Measurements from ENCODE around the gene GRK4. TPM values are rescaled to one million over a fixed set of nuclear protein-coding genes. Genes with fewer than 3 reads are reported as not detected.

GRK4 gene
- total RNA-seq, 1 experiment from 2014 or later, result 2.5 TPM

DNA sequence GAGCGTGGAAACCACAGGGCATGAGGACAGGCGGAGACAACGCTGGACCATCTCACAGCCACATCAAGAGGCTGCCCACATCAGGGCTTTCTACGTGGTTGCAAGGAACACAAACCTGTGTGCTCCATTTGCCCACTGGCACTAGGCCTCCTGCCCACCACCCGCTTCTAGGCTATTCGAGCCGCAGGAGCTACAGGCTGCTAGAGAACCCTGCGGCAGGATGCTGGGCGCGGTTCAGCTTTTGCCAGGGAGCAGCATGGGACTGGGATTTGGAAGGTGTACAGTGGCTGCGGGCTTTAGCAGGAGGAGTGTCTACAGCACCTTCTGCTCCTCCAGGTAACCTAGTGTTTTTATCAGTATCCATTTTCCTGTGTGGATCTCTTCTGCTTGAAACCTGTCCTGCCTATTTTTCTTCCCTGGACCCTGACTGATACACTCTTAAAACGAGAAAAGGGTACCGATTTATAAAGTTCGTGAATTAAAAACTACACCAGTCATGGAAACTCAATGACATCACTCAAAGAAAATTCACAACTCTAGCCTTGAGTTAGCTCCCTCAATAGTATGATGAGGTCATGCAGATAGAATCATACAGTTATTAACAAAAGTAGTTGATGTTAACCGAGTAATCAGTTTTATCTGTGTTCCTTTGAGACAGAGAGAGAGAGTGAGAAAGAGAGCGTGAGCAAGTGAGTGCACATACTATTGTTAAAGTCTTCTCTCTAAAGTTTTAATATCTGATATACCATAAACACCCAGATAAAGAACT lies 13.0 kb upstream of the GRK4 start:
- POLR2A ChIA-PET, result no interaction called here
- no TSS peak for BruUV-seq (replicated peaks)
- Histone ChIP-seq H3K27me3 (ENCODE audit: control insufficient read depth, insufficient read depth, low read length) (no peaks in the 10 kb centered on the region), H3K4me1 (ENCODE audit: control insufficient read depth, insufficient read depth, low read length) (no peaks in the 10 kb centered on the region), H3K4me3 (ENCODE audit: low read depth in 2 of 2, low read length in 2 of 2) (no peak overlapping the region), H3K9me3 (ENCODE audit: control insufficient read depth, insufficient read depth, low read depth, low read length) (no peaks in the 10 kb centered on the region), H3K36me3 (ENCODE audit: control insufficient read depth, insufficient read depth, low read length) (peaks cover 11% of the 10 kb centered on the region), H3K27ac (ENCODE audit: low read length) (no peak overlapping the region)
- in situ Hi-C loops (cut with HindIII; ENCODE audit: low pct_unique_long_range_greater_than_20kb, low sequenced_read_pairs) (no loop called here), intact Hi-C loops (cut with micrococcal nuclease; ENCODE audit: unreplicated experiment) (no loop called here)
- TF ChIP-seq SIN3A (IDR thresholded peaks at IDR 0.05; ENCODE audit: borderline replicate concordance, insufficient read depth, low read depth, low read length) (no peak), POLR2AphosphoS5 (IDR thresholded peaks at IDR 0.05; ENCODE audit: low read depth, low read length) (no peak), TCF7L2 (IDR thresholded peaks at IDR 0.05; ENCODE audit: low read depth, low read length) (no peak)
- TF ChIP-seq, protein P1, sequence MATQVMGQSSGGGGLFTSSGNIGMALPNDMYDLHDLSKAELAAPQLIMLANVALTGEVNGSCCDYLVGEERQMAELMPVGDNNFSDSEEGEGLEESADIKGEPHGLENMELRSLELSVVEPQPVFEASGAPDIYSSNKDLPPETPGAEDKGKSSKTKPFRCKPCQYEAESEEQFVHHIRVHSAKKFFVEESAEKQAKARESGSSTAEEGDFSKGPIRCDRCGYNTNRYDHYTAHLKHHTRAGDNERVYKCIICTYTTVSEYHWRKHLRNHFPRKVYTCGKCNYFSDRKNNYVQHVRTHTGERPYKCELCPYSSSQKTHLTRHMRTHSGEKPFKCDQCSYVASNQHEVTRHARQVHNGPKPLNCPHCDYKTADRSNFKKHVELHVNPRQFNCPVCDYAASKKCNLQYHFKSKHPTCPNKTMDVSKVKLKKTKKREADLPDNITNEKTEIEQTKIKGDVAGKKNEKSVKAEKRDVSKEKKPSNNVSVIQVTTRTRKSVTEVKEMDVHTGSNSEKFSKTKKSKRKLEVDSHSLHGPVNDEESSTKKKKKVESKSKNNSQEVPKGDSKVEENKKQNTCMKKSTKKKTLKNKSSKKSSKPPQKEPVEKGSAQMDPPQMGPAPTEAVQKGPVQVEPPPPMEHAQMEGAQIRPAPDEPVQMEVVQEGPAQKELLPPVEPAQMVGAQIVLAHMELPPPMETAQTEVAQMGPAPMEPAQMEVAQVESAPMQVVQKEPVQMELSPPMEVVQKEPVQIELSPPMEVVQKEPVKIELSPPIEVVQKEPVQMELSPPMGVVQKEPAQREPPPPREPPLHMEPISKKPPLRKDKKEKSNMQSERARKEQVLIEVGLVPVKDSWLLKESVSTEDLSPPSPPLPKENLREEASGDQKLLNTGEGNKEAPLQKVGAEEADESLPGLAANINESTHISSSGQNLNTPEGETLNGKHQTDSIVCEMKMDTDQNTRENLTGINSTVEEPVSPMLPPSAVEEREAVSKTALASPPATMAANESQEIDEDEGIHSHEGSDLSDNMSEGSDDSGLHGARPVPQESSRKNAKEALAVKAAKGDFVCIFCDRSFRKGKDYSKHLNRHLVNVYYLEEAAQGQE (IDR thresholded peaks at IDR 0.05; ENCODE audit: insufficient read depth in 1 of 2, low read depth in 2 of 2, low read length in 1 of 2), result no peak
- TF ChIP-seq, protein P2, sequence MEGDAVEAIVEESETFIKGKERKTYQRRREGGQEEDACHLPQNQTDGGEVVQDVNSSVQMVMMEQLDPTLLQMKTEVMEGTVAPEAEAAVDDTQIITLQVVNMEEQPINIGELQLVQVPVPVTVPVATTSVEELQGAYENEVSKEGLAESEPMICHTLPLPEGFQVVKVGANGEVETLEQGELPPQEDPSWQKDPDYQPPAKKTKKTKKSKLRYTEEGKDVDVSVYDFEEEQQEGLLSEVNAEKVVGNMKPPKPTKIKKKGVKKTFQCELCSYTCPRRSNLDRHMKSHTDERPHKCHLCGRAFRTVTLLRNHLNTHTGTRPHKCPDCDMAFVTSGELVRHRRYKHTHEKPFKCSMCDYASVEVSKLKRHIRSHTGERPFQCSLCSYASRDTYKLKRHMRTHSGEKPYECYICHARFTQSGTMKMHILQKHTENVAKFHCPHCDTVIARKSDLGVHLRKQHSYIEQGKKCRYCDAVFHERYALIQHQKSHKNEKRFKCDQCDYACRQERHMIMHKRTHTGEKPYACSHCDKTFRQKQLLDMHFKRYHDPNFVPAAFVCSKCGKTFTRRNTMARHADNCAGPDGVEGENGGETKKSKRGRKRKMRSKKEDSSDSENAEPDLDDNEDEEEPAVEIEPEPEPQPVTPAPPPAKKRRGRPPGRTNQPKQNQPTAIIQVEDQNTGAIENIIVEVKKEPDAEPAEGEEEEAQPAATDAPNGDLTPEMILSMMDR (IDR thresholded peaks at IDR 0.05), result no peak
- DNase-seq (ENCODE audit: low read depth, low spot score) (no peak), ATAC-seq (no peak)
- CTCF ChIA-PET, result interaction anchor here (1.0 kb wide), 1 partner anchor 88 kb away, joined by 8 read pairs; no protein-coding TSS in a partner anchor

DNA sequence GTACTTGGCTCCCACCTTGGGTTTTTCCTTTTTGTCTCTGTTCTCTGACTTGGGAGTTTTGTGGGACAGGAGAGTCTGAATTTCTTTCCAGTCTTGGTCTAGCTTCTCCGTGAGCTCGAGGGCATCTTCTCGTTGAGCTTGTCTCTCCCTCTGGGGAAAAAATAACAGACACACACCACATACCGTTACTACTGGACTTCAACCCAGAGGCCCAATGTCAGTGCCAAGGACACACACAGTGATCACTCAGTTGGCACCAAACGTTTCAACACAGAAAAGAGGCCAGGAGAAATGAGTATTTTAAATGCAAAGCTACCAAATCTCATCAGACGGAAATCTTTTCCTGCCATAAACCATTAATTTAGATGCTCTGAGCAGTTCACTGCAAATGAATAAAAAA lies 9.9 kb upstream of the GRK4 start:
- no peaks in the 10 kb centered on the region for H3K9me3 ChIP-seq (ENCODE audit: control insufficient read depth, insufficient read depth, low read depth, low read length)
- in situ Hi-C loops (cut with HindIII; ENCODE audit: low pct_unique_long_range_greater_than_20kb, low sequenced_read_pairs) (no loop called here), intact Hi-C loops (cut with micrococcal nuclease; ENCODE audit: unreplicated experiment) (no loop called here)
- peaks cover 18% of the 10 kb centered on the region for H3K36me3 ChIP-seq (ENCODE audit: control insufficient read depth, insufficient read depth, low read length)
- TF ChIP-seq SIN3A (IDR thresholded peaks at IDR 0.05; ENCODE audit: borderline replicate concordance, insufficient read depth, low read depth, low read length) (no peak), TCF7L2 (IDR thresholded peaks at IDR 0.05; ENCODE audit: low read depth, low read length) (no peak)
- TF ChIP-seq, protein P2 (IDR thresholded peaks at IDR 0.05), result no peak
- H3K27ac ChIP-seq (ENCODE audit: low read length), result no peak overlapping the region
- POLR2A ChIA-PET, result interaction anchor here (0.5 kb wide), 1 partner anchor 43 kb away, joined by 4 read pairs; no protein-coding TSS in a partner anchor
- BruUV-seq (replicated peaks), result no TSS peak
- ATAC-seq (no peak), DNase-seq (ENCODE audit: low read depth, low spot score) (no peak)
- H3K4me3 ChIP-seq (ENCODE audit: low read depth in 2 of 2, low read length in 2 of 2), result no peak overlapping the region
- H3K27me3 ChIP-seq (ENCODE audit: control insufficient read depth, insufficient read depth, low read length), result no peaks in the 10 kb centered on the region
- peaks cover 3% of the 10 kb centered on the region; the same call in 1 of the 2 replicates for H3K4me1 ChIP-seq (ENCODE audit: control insufficient read depth, insufficient read depth, low read length)
- CTCF ChIA-PET, result no interaction called here
